K562 (cell line): ENCODE data around the gene SELENOM. TPM values are rescaled to one million over a fixed set of nuclear protein-coding genes. Genes with fewer than 3 reads are reported as not detected.

ENCODE experiments used
- BCOR ChIP-seq: fragments of 450-650 bp; IDR thresholded peaks from 2 replicates; pipeline ENCODE4 v1.6.1; 2016
- KDM1A ChIP-seq, 2 experiments: fragments of 450-650 bp; IDR thresholded peaks; 2 replicates each; pipeline ENCODE4 v1.6.1; 2016; ENCODE audit warnings: mild to moderate bottlenecking in 2 of 2
- POLR2A ChIP-seq: fragments of 450-650 bp; conservative IDR thresholded peaks from 2 replicates; pipeline ENCODE4 v1.6.1; 2016
- RCOR1 ChIP-seq, 2 experiments: IDR thresholded peaks; 2 replicates each; pipeline ENCODE4 v1.6.1; 2012; ENCODE audit warnings: low read depth in 2 of 2, low read length in 2 of 2, borderline replicate concordance in 1 of 2, improper control_type of control experiment in 1 of 2
- TBP ChIP-seq: optimal IDR thresholded peaks from 2 replicates; pipeline ENCODE3; 2011; ENCODE audit warnings: low read depth, low read length, improper control_type of control experiment
- ZNF263 ChIP-seq: sonication (generic); formaldehyde crosslinking; IDR thresholded peaks from 2 replicates; pipeline ENCODE4 v1.8.0; 2022; ENCODE audit warnings: mild to moderate bottlenecking, missing genetic modification reagents, borderline replicate concordance
- polyA plus RNA-seq, 8 experiments: library from polyadenylated mRNA; depleted of rRNA in 4 of 8; stranded (reverse) in 5 of 8; unstranded in 3 of 8; fragments of >200 nt; fragmentation: Nextera tagmentation in 2 of 8; fragmentation: Illumina TruSeq in 1 of 8; extraction: Ambion mirVana in 2 of 8; extraction: Trizol in 1 of 8; gene quantifications; 2 replicates each; pipeline versions ENCODE4 v1.2.1 to v1.2.3, GENCODE V29; 2011 to 2014; ENCODE audit warnings: inconsistent platforms in 1 of 8, missing spikeins in 1 of 8
- total RNA-seq, 7 experiments: library from RNA; depleted of rRNA in 6 of 7; stranded (reverse); fragments of >200 nt in 6 of 7; fragmentation: Illumina TruSeq in 2 of 7; extraction: Trizol in 2 of 7; gene quantifications; 2 replicates each; pipeline versions ENCODE4 v1.2.1 to v1.2.3, GENCODE V29; 2011 to 2021; ENCODE audit warnings: low replicate concordance in 1 of 7
- TF ChIP-seq, protein P1 (sequence below): sonication (generic); formaldehyde crosslinking; IDR thresholded peaks from 2 replicates; pipeline ENCODE4 v1.8.0; 2022; ENCODE audit warnings: mild to moderate bottlenecking, low read depth, missing genetic modification reagents
- TF ChIP-seq, protein P2 (sequence below): fragments of 200-800 bp; sonication (Bioruptor generic); IDR thresholded peaks from 2 replicates; pipeline ENCODE4 v1.6.1; 2017; ENCODE audit warnings: missing genetic modification characterization, missing compliant biosample characterization
- TF ChIP-seq, protein P3 (sequence below), 2 experiments: fragments of 250-450 bp in 1 of 2; fragments of 450-650 bp in 1 of 2; sonication (Bioruptor Pico) in 1 of 2; IDR thresholded peaks; 2 replicates each; pipeline versions ENCODE4 v1.6.1 to v1.8.0; 2016 to 2021; ENCODE audit warnings: mild to moderate bottlenecking in 2 of 2, moderate library complexity in 2 of 2, missing compliant biosample characterization in 1 of 2, missing genetic modification characterization in 1 of 2
- TF ChIP-seq, protein P4 (sequence below), 2 experiments: fragments of 450-650 bp in 1 of 2; sonication (generic) in 1 of 2; formaldehyde crosslinking; conservative IDR thresholded peaks; 2 replicates each; pipeline versions ENCODE4 v1.4.0 to v1.8.1; 2020 to 2022; ENCODE audit warnings: mild to moderate bottlenecking in 1 of 2, missing genetic modification reagents in 1 of 2
- TF ChIP-seq, protein P5 (sequence below), 2 experiments: fragments of 450-650 bp in 1 of 2; IDR thresholded peaks; 2 replicates each; pipeline ENCODE4 v1.6.1; 2011 to 2017; ENCODE audit warnings: low read depth in 2 of 2, antibody characterized with exemption in 1 of 2, borderline replicate concordance in 1 of 2, low read length in 1 of 2, mild to moderate bottlenecking in 1 of 2, mixed read lengths in 1 of 2; ENCODE audit not compliant: control insufficient read depth in 1 of 2

SELENOM gene
- total and polyA plus RNA-seq, 9 of the 15 experiments (the other 6 are each of a cell fraction or from before 2014, with no cell fraction given): 1.2 to 10.6 (median 3.7) TPM

DNA sequence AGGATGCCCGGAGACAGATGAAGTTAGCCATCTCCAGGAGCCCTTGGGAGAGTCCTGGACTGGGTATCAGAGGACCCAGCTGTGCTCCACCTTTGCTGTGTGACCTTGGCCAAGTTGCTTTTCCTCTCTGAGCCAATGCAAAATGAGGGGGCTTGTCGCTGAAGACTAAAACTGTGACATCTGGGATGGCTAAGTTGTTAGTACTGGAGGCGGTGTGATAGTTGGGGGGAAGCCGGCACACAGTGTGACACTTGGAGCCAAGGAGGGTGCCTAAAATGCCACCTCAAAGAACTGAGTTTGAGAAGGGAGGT is 15.9 kb upstream of the SELENOM start (continued):
- TF ChIP-seq, protein P1, sequence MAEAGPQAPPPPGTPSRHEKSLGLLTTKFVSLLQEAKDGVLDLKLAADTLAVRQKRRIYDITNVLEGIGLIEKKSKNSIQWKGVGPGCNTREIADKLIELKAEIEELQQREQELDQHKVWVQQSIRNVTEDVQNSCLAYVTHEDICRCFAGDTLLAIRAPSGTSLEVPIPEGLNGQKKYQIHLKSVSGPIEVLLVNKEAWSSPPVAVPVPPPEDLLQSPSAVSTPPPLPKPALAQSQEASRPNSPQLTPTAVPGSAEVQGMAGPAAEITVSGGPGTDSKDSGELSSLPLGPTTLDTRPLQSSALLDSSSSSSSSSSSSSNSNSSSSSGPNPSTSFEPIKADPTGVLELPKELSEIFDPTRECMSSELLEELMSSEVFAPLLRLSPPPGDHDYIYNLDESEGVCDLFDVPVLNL: no peak
- TF ChIP-seq, protein P2, sequence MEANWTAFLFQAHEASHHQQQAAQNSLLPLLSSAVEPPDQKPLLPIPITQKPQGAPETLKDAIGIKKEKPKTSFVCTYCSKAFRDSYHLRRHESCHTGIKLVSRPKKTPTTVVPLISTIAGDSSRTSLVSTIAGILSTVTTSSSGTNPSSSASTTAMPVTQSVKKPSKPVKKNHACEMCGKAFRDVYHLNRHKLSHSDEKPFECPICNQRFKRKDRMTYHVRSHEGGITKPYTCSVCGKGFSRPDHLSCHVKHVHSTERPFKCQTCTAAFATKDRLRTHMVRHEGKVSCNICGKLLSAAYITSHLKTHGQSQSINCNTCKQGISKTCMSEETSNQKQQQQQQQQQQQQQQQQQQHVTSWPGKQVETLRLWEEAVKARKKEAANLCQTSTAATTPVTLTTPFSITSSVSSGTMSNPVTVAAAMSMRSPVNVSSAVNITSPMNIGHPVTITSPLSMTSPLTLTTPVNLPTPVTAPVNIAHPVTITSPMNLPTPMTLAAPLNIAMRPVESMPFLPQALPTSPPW (CRISPR knock-in tag): no peak
- TF ChIP-seq POLR2A (no peak), ZNF263 (CRISPR knock-in tag) (0 out of 2 replicates have a peak, but pooled peaks have one; percentile 8), BCOR (peak; percentile 72; the same call in 1 of the 2 replicates), TBP (no peak), KDM1A (IDR thresholded peaks at IDR 0.05) (peak in 1 of 2 experiments; percentile 28; a peak in 1 of 4 replicates), RCOR1 (IDR thresholded peaks at IDR 0.05; ENCODE audit: borderline replicate concordance in 1 of 2, low read depth in 2 of 2, low read length in 2 of 2) (0 out of 4 replicates have a peak, but pooled peaks of 1 of the 2 experiments have one; percentile 7)
- TF ChIP-seq, protein P3, sequence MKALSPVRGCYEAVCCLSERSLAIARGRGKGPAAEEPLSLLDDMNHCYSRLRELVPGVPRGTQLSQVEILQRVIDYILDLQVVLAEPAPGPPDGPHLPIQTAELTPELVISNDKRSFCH (CRISPR knock-in tag; IDR thresholded peaks at IDR 0.05): no peak
- TF ChIP-seq, protein P3 (tag; IDR thresholded peaks at IDR 0.05): 0 out of 2 replicates have a peak, but pooled peaks have one; percentile 47
- TF ChIP-seq, protein P4, sequence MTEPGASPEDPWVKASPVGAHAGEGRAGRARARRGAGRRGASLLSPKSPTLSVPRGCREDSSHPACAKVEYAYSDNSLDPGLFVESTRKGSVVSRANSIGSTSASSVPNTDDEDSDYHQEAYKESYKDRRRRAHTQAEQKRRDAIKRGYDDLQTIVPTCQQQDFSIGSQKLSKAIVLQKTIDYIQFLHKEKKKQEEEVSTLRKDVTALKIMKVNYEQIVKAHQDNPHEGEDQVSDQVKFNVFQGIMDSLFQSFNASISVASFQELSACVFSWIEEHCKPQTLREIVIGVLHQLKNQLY (CRISPR knock-in tag; conservative IDR thresholded peaks at IDR 0.05): no peak
- TF ChIP-seq, protein P5, sequence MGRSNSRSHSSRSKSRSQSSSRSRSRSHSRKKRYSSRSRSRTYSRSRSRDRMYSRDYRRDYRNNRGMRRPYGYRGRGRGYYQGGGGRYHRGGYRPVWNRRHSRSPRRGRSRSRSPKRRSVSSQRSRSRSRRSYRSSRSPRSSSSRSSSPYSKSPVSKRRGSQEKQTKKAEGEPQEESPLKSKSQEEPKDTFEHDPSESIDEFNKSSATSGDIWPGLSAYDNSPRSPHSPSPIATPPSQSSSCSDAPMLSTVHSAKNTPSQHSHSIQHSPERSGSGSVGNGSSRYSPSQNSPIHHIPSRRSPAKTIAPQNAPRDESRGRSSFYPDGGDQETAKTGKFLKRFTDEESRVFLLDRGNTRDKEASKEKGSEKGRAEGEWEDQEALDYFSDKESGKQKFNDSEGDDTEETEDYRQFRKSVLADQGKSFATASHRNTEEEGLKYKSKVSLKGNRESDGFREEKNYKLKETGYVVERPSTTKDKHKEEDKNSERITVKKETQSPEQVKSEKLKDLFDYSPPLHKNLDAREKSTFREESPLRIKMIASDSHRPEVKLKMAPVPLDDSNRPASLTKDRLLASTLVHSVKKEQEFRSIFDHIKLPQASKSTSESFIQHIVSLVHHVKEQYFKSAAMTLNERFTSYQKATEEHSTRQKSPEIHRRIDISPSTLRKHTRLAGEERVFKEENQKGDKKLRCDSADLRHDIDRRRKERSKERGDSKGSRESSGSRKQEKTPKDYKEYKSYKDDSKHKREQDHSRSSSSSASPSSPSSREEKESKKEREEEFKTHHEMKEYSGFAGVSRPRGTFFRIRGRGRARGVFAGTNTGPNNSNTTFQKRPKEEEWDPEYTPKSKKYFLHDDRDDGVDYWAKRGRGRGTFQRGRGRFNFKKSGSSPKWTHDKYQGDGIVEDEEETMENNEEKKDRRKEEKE (IDR thresholded peaks at IDR 0.05; ENCODE audit: borderline replicate concordance in 1 of 2, control insufficient read depth in 1 of 2, low read depth in 2 of 2, low read length in 1 of 2): no peak
